H9 (cell line): ENCODE results near the gene CDH1. TPM values are rescaled to one million over a fixed set of nuclear protein-coding genes. Genes with fewer than 3 reads are reported as not detected.
A peak's percentile ranks its signal among the peaks of the same experiment; 100 is the strongest.

ENCODE experiments used
- DNase-seq: peaks from one replicate; pipeline ENCODE4 v3.0.0-alpha.2; 2017
- H2AFZ ChIP-seq: one replicate; pipeline ENCODE4 v1.6.1; 2013; ENCODE audit warnings: mild to moderate bottlenecking, low read length, control low read depth, moderate library complexity
- H2AK5ac ChIP-seq: 2 replicates; pipeline ENCODE4 v1.6.1; 2013; ENCODE audit warnings: low read length, control low read depth, mixed read lengths; ENCODE audit not compliant: insufficient read length
- H2BK120ac ChIP-seq: one replicate; pipeline ENCODE4 v1.6.1; 2013; ENCODE audit warnings: low read depth, mild to moderate bottlenecking, low read length, control low read depth, inconsistent platforms; ENCODE audit not compliant: poor library complexity, severe bottlenecking
- H2BK12ac ChIP-seq: 2 replicates; pipeline ENCODE4 v1.6.1; 2013; ENCODE audit warnings: low read length, control low read depth, mixed read lengths, low read depth; ENCODE audit not compliant: insufficient read length
- H2BK15ac ChIP-seq: 2 replicates; pipeline ENCODE4 v1.6.1; 2013; ENCODE audit warnings: low read depth, low read length, control low read depth
- H2BK20ac ChIP-seq: one replicate; pipeline ENCODE4 v1.6.1; 2013; ENCODE audit warnings: low read depth, mild to moderate bottlenecking, low read length, control low read depth, inconsistent platforms; ENCODE audit not compliant: poor library complexity, severe bottlenecking
- H2BK5ac ChIP-seq: 2 replicates; pipeline ENCODE4 v1.6.1; 2013; ENCODE audit warnings: low read length, control low read depth, mixed read lengths; ENCODE audit not compliant: insufficient read length
- H3K14ac ChIP-seq: 2 replicates; pipeline ENCODE4 v1.6.1; 2013; ENCODE audit warnings: low read length, control low read depth; ENCODE audit not compliant: insufficient read depth
- H3K18ac ChIP-seq: 2 replicates; pipeline ENCODE4 v1.6.1; 2013; ENCODE audit warnings: low read depth, mild to moderate bottlenecking, mixed read lengths, low read length, control low read depth; ENCODE audit not compliant: insufficient read length
- H3K23ac ChIP-seq: 2 replicates; pipeline ENCODE4 v1.6.1; 2013; ENCODE audit warnings: low read length, control low read depth, mixed read lengths, low read depth; ENCODE audit not compliant: insufficient read length
- H3K23me2 ChIP-seq: 2 replicates; pipeline ENCODE4 v1.6.1; 2013; ENCODE audit warnings: low read depth, mild to moderate bottlenecking, mixed read lengths, low read length, control low read depth; ENCODE audit not compliant: insufficient read length, poor library complexity, severe bottlenecking
- H3K27ac ChIP-seq: 2 replicates; pipeline ENCODE4 v1.5.1; 2013; ENCODE audit warnings: low read length, control low read depth, mixed read lengths, low read depth; ENCODE audit not compliant: insufficient read length
- H3K27me3 ChIP-seq: 2 replicates; pipeline ENCODE4 v1.6.1; 2013; ENCODE audit warnings: low read length, control low read depth, inconsistent platforms; ENCODE audit not compliant: insufficient read depth
- H3K4ac ChIP-seq: 2 replicates; pipeline ENCODE4 v1.6.1; 2013; ENCODE audit warnings: low read depth, mild to moderate bottlenecking, control low read depth, inconsistent platforms, low read length, moderate library complexity
- H3K4me1 ChIP-seq: 2 replicates; pipeline ENCODE4 v1.6.1; 2013; ENCODE audit warnings: low read length, control low read depth, inconsistent platforms; ENCODE audit not compliant: insufficient read depth
- H3K4me2 ChIP-seq: 2 replicates; pipeline ENCODE4 v1.6.1; 2013; ENCODE audit warnings: low read length, control low read depth, mixed read lengths; ENCODE audit not compliant: insufficient read length, insufficient read depth
- H3K56ac ChIP-seq: 2 replicates; pipeline ENCODE4 v1.6.1; 2013; ENCODE audit warnings: low read depth, mild to moderate bottlenecking, mixed read lengths, low read length, control low read depth; ENCODE audit not compliant: insufficient read length
- H3K79me1 ChIP-seq: 2 replicates; pipeline ENCODE4 v1.6.1; 2013; ENCODE audit warnings: low read depth, mild to moderate bottlenecking, moderate library complexity, low read length, control low read depth, inconsistent platforms; ENCODE audit not compliant: insufficient read depth, poor library complexity, severe bottlenecking
- H3K79me2 ChIP-seq: 2 replicates; pipeline ENCODE4 v1.6.1; 2013; ENCODE audit warnings: low read length, control low read depth, inconsistent platforms; ENCODE audit not compliant: insufficient read depth
- H3K9ac ChIP-seq: 2 replicates; pipeline ENCODE4 v1.6.1; 2013; ENCODE audit warnings: low read length, control low read depth, mixed read lengths; ENCODE audit not compliant: insufficient read length; ENCODE audit errors: extremely low read depth
- H3K9me3 ChIP-seq: one replicate; pipeline ENCODE4 v1.6.1; 2013; ENCODE audit warnings: low read depth, low read length, inconsistent platforms; ENCODE audit not compliant: control insufficient read depth
- H3T11ph ChIP-seq: one replicate; pipeline ENCODE4 v1.6.1; 2013; ENCODE audit warnings: mild to moderate bottlenecking, low read length, control low read depth, inconsistent platforms
- H4K20me1 ChIP-seq: one replicate; pipeline ENCODE4 v1.6.1; 2013; ENCODE audit not compliant: control insufficient read depth, insufficient read length, insufficient read depth
- H4K5ac ChIP-seq: 2 replicates; pipeline ENCODE4 v1.6.1; 2013; ENCODE audit warnings: low read depth, mild to moderate bottlenecking, mixed read lengths, low read length, control low read depth; ENCODE audit not compliant: insufficient read length
- H4K8ac ChIP-seq: replicated peaks from 2 replicates; pipeline ENCODE4 v1.6.1; 2013; ENCODE audit warnings: low read length, control low read depth, mixed read lengths, low read depth; ENCODE audit not compliant: insufficient read length
- H4K91ac ChIP-seq: 2 replicates; pipeline ENCODE4 v1.6.1; 2013; ENCODE audit warnings: low read depth, mild to moderate bottlenecking, moderate library complexity, mixed read lengths, low read length, control low read depth; ENCODE audit not compliant: insufficient read length
- H3K27ac Mint-ChIP-seq, 3 experiments: 2 replicates in 2 of 3; 3 replicates in 1 of 3; pipeline ENCODE4 v1.8.0; 2020 to 2021; ENCODE audit warnings: mixed read lengths in 3 of 3, mild to moderate bottlenecking in 1 of 3, moderate library complexity in 1 of 3
- H3K27me3 Mint-ChIP-seq: 2 replicates; pipeline ENCODE4 v1.8.0; 2021; ENCODE audit warnings: low read depth, mild to moderate bottlenecking, moderate library complexity, mixed read lengths
- H3K36me3 Mint-ChIP-seq, 3 experiments: 2 replicates in 2 of 3; 3 replicates in 1 of 3; pipeline ENCODE4 v1.8.0; 2020 to 2021; ENCODE audit warnings: low read depth in 3 of 3, mixed read lengths in 3 of 3; ENCODE audit not compliant: insufficient read depth in 1 of 3
- H3K4me1 Mint-ChIP-seq, 2 experiments: 2 replicates each; pipeline ENCODE4 v1.8.0; 2020; ENCODE audit warnings: mixed read lengths in 2 of 2
- H3K4me3 Mint-ChIP-seq, 2 experiments: 2 replicates in 1 of 2; 3 replicates in 1 of 2; pipeline ENCODE4 v1.8.0; 2020 to 2021; ENCODE audit warnings: mild to moderate bottlenecking in 2 of 2, mixed read lengths in 2 of 2, moderate library complexity in 1 of 2
- H3K9me3 Mint-ChIP-seq, 2 experiments: 2 replicates in 1 of 2; 3 replicates in 1 of 2; pipeline ENCODE4 v1.8.0; 2020; ENCODE audit warnings: mild to moderate bottlenecking in 2 of 2, mixed read lengths in 2 of 2, moderate library complexity in 1 of 2
- WGBS: extraction: QIAGEN DNeasy Blood & Tissue Kit; methylation state at CpG from one replicate; pipeline ENCODE4 v1.1.7; 2013; ENCODE audit warnings: missing lambda C conversion rate, low lambda C conversion rate, mixed read lengths; ENCODE audit not compliant: insufficient read length; ENCODE audit errors: extremely low coverage; 5-methylcytosine and 5-hydroxymethylcytosine counted together
- total RNA-seq: library from RNA; stranded (reverse); gene quantifications from 2 replicates; pipeline ENCODE4 v1.2.1, GENCODE V29; 2021
- TF ChIP-seq, protein P1 (sequence below): fragments of 200-600 bp; sonication (generic); conservative IDR thresholded peaks from 3 replicates; pipeline ENCODE4 v1.8.0; 2021; ENCODE audit warnings: antibody characterized with exemption, mild to moderate bottlenecking

Gene CDH1
- total RNA-seq, 1 experiment from 2014 or later, result 237 TPM

DNA sequence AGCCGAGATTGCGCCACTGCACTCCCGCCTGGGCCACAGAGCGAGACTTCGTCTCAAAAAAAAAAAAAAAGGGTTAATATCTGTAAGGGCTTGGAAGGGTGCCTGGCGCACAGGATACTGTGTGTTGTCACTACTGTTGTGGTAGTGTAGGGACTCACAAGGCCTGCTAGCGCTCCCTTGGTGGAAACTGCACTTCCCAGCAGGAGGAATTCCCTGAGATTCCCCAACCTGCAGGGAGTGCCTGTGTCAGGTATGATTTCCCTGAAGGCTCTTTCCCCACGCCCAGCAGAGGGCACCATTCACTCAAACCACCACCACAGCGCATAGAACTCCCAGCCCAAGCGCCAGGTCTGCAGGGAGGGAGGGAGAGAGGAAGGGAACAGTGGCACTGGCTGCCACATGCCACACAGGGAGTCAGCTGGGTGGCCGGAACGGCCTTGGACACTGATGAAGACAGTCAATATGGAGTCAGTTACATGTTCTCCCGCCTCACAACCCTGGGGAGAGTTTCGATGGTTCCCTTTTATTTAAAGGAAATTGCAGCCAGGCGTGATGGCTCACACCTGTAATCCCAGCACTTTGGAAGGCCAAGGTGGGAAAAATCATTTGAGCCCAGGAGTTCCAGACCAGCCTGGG is 32.7 kb upstream of the CDH1 start:
- Histone ChIP-seq H4K20me1 (no peaks in the 10 kb centered on the region), H3K56ac (no peak overlapping the region), H3K23me2 (no peaks in the 10 kb centered on the region), H4K5ac (no peak overlapping the region), H3K4ac (no peak overlapping the region), H3K4me2 (no peak overlapping the region), H4K8ac (no peak overlapping the region), H2BK120ac (no peak overlapping the region), H3K4me1 (no peaks in the 10 kb centered on the region), H2BK20ac (no peak overlapping the region), H3K9me3 (no peaks in the 10 kb centered on the region), H2BK15ac (no peak overlapping the region), H3K79me1 (no peaks in the 10 kb centered on the region), H3K18ac (no peak overlapping the region), H3K27ac (no peak overlapping the region), H3K27me3 (no peaks in the 10 kb centered on the region), H3T11ph (no peak overlapping the region), H4K91ac (no peak overlapping the region), H3K14ac (no peak overlapping the region), H2AK5ac (no peak overlapping the region), H2BK12ac (no peak overlapping the region), H2BK5ac (no peak overlapping the region), H3K23ac (no peak overlapping the region), H3K9ac (no peak overlapping the region), H2AFZ (no peak overlapping the region), H3K79me2 (no peaks in the 10 kb centered on the region)
- Mint-ChIP-seq H3K36me3 (peaks cover 0 to 11% (median 0%) of the 10 kb centered on the region in 3 experiments; a peak in 4 of 7 replicates), H3K4me3 (no peak overlapping the region; a peak in 1 of 5 replicates), H3K4me1 (peaks cover 7 to 9% of the 10 kb centered on the region in 2 experiments), H3K9me3 (no peaks in the 10 kb centered on the region), H3K27ac (peak overlapping the region in 1 of 3 experiments; percentile 70; a peak in 2 of 7 replicates), H3K27me3 (no peaks in the 10 kb centered on the region)
- TF ChIP-seq, protein P1, sequence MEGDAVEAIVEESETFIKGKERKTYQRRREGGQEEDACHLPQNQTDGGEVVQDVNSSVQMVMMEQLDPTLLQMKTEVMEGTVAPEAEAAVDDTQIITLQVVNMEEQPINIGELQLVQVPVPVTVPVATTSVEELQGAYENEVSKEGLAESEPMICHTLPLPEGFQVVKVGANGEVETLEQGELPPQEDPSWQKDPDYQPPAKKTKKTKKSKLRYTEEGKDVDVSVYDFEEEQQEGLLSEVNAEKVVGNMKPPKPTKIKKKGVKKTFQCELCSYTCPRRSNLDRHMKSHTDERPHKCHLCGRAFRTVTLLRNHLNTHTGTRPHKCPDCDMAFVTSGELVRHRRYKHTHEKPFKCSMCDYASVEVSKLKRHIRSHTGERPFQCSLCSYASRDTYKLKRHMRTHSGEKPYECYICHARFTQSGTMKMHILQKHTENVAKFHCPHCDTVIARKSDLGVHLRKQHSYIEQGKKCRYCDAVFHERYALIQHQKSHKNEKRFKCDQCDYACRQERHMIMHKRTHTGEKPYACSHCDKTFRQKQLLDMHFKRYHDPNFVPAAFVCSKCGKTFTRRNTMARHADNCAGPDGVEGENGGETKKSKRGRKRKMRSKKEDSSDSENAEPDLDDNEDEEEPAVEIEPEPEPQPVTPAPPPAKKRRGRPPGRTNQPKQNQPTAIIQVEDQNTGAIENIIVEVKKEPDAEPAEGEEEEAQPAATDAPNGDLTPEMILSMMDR, result peak; percentile 91
- peak; percentile 94 for DNase-seq
- no CpG with 5 or more reads among the region's 15 CpGs for WGBS
